Erythroblast (primary cell): Measurements from ENCODE around the gene GOLGA6D.
"Not testable (repeated sequence)": the region's sequence is repeated elsewhere in the genome, so short reads cannot be mapped to it uniquely, and the experiment has no call there.

Source experiments
- DNase-seq, 2 experiments: peaks; one replicate each; lab custom pipeline; 2025; lab: John Stamatoyannopoulos, UW
- GATA1 ChIP-seq: IDR thresholded peaks from 2 replicates; pipeline ENCODE4 v1.6.1; 2011; ENCODE audit warnings: low read depth, mild to moderate bottlenecking, control low read depth, low read length, moderate library complexity
- POLR2A ChIP-seq: IDR thresholded peaks from 2 replicates; pipeline ENCODE4 v1.6.1; 2011; ENCODE audit warnings: mild to moderate bottlenecking, low read length

The GOLGA6D gene

DNA sequence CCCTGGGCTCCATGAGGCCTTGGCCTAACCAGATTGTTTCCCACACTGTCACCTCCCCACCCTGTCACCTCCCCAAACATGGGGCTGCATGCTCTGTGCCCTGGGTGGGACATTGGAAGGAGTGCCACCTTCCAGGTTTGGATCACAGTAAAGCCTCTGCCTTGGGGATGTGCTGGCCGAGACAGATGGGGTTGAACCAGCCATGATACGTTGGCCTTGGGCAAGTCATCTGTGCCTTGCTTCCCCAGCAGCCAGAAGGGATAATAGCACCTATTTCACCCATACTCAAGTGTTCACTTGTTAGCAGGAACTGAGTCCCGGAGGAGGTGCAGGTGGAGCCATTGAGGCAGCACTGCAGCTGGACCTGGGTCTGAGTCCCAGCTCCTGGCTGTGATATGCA lies 7.0 kb upstream of the GOLGA6D start:
- not testable (repeated sequence) for DNase-seq

DNA sequence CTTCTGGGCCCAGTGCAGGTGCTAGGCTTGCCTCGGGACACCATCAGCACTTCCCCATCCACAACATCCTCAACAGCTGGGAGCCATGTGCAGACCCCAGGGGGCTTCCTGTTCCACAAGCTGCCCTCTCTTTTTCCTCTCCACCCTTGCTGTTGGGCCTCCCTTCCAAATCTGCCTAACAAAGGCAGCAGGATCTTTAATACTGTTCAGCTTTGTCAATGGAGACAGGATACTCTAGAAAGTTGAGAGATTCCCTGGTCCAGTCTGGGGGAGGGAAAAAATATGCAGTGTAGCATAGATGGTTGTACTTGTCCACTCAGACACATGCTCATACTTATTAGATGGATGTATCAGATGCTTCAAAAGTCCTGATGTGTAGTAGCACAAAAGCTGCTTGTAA lies 4.1 kb upstream of the GOLGA6D start:
- DNase-seq: not testable (repeated sequence)

DNA sequence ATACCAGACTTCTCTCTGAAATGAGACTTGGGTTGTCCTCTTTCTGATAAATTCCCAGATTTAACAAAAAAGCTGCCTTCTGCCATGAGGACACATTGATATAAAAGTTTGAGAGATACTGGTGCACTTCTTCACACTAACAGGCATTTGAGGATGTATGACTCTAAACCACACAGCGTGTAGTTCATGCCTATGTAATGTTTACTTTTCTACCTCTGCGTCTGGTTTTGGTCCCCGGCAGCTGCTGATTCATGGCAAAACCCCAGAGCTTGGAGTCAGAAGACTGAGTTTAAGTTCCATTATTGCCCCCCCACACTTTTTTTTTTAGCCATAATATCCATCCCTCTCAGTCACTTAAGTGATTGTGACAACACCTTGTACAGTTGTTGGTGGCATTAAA lies 1.5 kb downstream of the GOLGA6D start:
- DNase-seq: not testable (repeated sequence)

DNA sequence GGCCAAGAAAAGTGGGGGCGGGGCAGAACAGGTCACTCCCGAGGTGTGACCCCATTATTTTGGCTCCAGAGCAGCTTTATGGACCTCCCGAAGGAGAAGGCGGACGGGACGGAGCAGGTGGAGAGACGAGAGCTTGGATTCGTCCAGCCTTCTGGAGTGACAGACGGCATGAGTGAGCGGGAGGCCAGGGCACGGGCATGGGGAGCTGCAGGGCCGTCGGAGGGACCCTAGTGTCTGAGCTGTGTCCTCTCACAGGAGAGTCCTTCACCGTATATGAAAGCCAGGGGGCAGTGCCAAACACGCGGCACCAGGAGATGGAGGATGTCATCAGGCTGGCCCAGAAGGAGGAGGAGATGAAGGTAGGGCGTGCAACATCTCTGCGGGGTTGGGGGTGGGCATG lies 11.0 kb downstream of the GOLGA6D start:
- DNase-seq: not testable (repeated sequence)

DNA sequence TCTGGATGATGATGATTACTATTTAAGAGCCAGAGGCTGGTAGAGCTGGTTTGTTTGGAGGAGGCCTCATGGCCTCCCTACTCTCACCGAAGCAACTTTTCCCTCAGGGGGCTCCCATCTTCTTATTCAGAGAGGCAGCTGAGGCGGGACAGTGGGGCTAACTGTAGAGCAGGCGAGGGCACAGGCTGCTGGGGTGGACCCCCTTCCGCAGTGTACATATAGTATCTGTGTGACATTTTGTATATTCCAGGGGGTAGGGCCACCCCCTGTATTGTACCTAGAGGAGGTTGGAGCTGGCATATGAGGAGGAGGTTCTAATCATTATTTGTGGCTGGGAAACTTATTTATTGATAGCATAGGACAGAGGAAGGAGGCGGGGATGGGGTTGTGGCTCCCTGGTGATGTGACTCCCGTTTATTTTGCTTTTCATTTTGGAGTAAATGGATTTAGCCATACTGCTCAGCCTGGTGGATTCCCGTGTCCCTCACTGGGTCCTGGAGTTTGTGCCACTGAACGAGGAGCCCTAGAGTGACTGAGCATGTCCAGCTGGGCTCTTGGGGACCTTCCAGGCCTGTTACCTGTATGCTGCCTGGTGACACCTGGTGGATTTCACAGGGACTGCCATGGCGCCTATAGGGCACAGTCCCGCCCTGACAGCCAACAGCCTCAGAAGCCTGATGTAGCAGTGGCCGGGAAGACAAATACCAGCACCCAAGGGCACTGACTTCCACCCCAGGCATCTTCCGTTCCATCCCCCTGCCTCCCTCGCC lies 16.1 kb downstream of the GOLGA6D start:
- not testable (repeated sequence) for DNase-seq

DNA sequence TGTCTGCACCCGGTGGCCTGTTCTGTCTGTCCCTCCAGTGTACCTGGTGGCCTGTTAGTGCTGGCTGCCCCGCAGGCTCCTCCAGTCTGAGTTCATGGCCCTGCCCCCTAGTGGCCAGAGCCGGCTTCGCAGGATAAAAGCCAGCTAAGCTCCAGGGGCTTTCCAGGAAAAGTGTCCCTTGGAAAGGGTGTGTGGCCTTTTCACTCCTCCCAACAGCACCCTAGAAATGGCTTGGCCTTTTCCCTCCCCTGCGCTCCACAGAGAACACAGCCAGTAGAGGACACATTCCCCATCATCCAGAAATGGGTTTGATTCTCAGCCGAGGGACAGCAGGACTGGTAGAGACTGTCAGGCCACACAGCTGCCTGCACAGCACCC lies 16.7 kb downstream of the GOLGA6D start:
- not testable (repeated sequence) for DNase-seq

DNA sequence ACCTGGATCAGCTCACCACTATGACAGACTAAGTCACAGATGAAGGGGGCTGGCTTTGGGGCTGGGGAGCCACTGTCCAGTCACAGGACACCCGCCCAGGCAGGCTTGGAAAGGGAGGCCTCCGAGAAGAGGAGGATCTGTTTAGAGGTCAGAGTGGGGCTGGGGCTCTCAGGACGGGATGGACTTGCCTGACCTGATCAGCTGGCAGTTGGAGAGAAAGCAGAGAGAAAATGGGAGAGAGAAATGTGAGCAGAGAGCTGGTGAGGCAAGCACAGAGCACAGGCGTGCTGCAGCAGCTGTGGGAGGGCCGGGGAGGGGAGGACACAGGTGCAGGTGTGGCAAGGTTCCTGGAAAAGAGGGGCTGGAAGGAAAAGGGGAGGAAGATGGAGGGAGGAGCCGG lies 17.4 kb downstream of the GOLGA6D start:
- DNase-seq: not testable (repeated sequence)

DNA sequence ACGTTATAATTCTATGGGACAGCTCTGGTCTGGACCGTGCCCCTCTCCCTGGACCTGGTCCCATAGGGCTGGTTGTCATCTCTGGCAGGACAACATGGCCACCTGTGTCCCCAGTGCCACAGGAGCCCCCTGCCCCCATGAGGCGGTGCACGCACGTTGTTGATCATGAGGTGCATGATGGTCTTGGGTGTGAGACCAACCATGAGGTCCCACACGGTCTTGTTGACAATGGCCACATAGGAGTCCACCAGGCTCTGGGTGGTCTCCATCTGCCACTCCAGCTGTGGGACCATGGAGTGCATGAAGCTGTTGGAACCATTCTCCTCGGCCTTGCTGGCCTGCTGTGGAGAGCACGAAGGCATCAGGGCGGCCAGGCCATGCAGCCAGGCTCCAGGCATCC lies 19.7 kb downstream of the GOLGA6D start:
- TF ChIP-seq GATA1: no peak
- no peak for TF ChIP-seq POLR2A
- DNase-seq: no peak

DNA sequence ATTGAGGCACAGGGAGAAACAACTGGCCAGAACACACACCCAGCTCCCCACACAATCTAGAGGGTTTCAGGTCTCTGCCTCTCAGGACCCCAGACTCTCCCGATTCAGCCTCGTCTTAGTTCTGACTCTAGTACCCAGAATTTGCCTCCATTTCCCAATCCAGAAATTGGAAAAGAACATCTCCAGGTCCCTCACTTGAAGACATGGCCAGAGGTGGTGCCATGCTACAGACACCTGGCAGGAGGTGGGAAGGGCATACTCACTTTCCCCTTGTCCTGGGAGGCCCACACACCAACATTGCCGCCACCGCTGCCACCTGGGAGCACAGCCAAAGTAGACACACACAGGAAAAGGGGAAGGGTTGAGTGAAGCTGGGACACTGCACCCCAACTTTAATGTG lies 20.1 kb downstream of the GOLGA6D start:
- DNase-seq: not testable (repeated sequence)

DNA sequence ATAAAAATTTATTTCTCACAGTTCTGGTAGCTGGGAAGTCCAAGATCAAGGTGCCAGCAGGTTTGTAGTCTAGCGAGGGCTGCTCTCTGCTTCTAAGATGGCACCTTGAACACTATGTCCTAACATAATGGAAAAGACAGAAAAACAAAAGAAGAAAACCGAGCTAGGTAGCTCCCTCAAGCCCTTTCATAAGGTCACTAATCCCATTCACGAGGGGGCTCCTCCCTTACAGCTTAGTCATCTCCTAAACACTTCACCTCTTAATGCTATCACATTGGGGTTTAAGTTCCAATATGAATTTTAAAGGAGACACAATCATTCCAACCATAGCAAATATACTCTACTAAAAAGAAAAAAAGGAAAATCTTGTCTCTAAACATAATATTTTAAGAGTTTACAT lies 23.6 kb downstream of the GOLGA6D start:
- DNase-seq: no peak
- TF ChIP-seq POLR2A (no peak), GATA1 (no peak)

DNA sequence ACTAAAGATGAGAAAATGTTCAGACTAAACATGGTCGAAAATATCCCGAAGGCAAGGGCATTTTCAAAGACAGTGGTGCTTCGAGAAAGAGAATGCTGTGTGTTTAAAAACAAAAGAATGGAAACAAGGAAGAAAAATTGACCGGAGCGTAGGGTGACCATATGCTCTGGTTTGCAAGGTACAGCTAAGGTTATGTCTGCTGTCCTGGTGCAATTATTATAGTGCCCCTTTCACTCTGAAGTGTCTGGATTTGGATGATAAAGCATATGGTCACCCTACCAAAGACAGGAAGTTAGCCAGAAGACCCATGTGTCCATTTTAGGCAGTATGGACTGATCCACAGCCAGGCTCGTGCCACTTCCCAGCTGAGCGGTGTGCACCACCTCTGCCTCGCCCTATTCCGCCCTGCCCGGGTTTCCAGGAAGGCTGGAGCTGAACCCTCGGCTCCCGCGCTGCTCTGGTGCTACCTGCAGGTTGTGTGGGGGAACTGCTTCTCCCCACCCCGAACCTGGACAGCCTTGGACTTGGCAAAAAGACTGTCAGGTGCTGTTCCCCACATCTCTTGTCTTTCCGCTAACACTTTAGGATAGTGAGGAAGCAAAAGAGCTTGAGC lies 25.2 kb downstream of the GOLGA6D start:
- peak; percentile 22 to 33 for DNase-seq

DNA sequence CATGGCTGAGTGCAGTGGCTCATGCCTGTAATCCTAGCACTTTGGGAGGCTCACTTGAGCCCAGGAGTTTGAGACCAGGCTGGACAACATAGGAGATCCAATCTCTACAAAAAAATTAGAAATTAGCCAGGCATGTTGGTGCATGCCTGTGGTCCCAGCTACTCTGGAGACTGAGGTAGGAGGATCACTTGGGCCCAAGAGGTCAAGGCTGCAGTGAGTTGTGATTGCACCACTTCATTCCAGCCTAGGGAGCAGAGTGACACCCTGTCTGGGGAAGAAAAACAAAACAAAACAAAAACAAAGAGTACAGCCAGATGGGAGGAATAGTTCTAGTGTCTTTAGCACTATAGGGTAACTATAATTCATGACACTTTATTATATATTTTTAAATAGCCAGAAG lies 27.1 kb downstream of the GOLGA6D start:
- TF ChIP-seq GATA1 (no peak), POLR2A (no peak)
- DNase-seq: no peak

More for the DNA sequence above, 25.2 kb downstream of the GOLGA6D start:
- TF ChIP-seq POLR2A: no peak
- TF ChIP-seq GATA1: no peak

DNA sequence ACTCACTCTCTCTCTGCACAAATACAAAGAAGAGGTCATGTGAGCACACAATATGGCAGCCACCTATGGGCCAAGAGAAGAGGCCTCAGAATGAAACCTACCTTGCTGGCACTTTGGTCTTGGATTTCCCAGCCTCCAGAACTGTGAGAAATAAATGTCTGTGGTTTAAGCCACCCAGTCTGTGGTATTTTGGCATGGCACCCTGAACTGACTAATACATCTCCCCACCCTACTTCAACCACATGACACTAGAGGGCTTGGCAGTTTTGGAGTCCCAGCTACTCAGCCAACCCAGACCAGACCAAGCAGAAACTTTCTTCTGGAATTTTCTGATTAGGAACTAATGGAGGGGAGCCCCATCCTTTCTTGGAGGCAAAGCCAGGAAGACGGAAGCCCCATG lies 29.9 kb downstream of the GOLGA6D start:
- not testable (repeated sequence) for DNase-seq

DNA sequence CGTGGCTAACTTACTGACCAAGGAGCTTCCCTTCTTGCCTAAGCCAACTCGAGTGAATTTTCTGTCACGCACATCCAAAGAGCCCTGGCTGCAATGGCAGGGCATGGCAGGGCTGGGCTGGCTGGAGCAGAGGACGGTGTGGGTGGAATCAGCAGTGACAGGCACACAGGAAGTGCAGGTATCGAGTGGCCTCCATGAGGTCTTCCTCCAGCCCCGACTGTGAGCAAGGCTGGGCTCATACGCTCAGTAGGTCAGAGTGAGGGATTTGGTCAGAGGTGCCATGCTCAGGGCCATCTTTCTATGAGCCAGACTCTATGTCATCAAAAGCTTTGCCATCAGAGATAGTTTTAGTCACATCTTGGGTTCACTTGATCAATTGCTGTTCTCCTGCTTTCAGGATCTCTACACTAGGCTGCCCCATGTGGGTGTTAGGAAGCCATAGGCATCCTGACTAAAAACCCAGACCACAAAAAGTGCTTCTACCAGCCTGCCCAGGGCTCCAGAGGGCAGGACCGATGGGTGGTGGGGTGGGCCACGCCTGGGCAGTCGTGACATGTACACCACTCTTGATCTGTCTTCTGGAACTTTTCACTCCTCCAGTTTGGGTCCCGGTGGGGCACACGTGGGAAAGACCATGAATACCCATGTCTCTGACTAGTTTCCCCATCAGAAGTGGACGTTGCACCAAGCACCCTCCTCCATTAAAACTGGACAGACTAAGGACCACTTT lies 30.6 kb downstream of the GOLGA6D start:
- TF ChIP-seq GATA1 (no peak), POLR2A (no peak)
- no peak for DNase-seq

DNA sequence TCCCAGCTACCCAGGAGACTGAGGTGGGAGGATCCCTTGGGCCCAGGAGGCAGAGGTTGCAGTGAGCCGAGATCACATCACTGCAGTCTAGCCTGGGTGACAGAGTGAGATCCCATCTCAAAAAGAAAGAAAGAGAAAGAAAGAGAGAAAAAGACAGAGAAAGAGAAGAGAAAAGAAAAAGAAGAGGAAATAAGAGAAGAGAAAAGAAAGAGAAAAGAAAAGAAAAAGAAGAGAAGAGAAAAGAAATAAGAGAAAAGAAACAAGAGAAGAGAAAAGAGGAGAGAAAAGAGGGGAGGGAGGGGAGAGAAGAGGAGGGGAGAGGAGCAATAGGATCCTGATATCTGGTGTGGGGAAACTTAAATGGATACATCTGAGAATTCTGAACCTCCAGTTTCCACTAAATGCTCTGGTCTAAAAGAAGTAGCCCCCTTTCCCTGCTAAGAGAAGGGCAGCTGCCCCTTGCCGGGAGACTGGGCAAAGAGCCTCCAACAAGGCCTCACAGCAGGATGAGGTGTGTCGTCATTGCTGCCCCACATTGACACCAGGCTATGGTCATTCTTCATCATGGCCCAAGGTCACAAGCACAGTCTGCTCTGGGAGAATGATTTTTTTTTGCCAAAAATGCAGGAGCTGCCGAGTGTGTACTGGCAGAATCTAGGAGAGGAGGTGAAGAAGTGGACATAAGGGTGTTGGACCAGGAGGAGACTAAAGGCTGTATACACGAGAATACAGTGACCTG lies 32.1 kb downstream of the GOLGA6D start:
- TF ChIP-seq POLR2A: no peak
- TF ChIP-seq GATA1: no peak

DNA sequence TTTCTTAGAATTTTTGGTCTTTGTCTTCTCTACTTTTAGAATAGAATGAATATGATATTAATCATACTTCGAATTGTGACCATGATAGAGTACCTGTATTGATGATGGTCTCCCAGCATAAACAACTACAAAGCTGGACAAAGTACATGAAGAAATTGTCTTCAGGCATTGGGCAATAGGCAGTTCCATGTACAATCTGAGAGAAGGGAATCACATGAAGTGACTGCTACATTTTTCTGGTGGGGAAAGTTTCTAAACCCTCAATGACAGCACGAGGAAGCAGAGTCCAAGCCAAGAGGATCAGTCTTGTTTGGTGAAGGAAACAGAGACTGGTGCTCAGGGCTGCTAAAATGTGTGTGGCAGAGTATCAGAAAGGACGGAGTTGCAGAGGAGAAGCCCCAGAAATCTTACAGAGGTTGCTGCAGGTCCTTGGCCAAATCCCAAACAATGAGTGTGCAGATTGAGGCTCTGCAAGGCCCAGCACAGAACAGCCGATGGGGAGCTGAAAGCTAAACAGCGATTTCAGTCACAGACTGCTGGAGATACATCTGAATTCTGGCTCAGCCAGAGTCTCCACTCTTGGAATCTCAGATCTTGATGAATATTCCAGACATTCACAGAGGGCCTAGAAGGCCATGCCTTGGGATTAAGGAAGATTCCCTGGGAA lies 36.7 kb downstream of the GOLGA6D start:
- DNase-seq: not testable (repeated sequence)

More for the DNA sequence above, 32.1 kb downstream of the GOLGA6D start:
- DNase-seq: no peak
